IgD-negative memory B cell (primary cell): ENCODE results near the gene RHBDD3. TPM values are rescaled to one million over a fixed set of nuclear protein-coding genes. Genes with fewer than 3 reads are reported as not detected.

Source experiments
- H3K27ac Mint-ChIP-seq, 3 donors: one replicate each; pipeline ENCODE4 v1.8.0; 2020 to 2022; ENCODE audit warnings: mild to moderate bottlenecking in 3 of 3, mixed read lengths in 3 of 3, moderate library complexity in 1 of 3
- H3K27me3 Mint-ChIP-seq: one replicate; pipeline ENCODE4 v1.8.0; 2021; ENCODE audit warnings: mixed read lengths
- H3K36me3 Mint-ChIP-seq: one replicate; pipeline ENCODE4 v1.8.0; 2020; ENCODE audit warnings: mild to moderate bottlenecking, mixed read lengths
- H3K4me1 Mint-ChIP-seq, 3 donors: one replicate each; pipeline ENCODE4 v1.8.0; 2020 to 2022; ENCODE audit warnings: mixed read lengths in 3 of 3, mild to moderate bottlenecking in 1 of 3
- H3K4me3 Mint-ChIP-seq, 4 donors: one replicate each; pipeline ENCODE4 v1.8.0; 2020 to 2022; ENCODE audit warnings: mild to moderate bottlenecking in 4 of 4, mixed read lengths in 4 of 4, moderate library complexity in 3 of 4
- H3K9me3 Mint-ChIP-seq, 3 donors: one replicate each; pipeline ENCODE4 v1.8.0; 2020 to 2021; ENCODE audit warnings: mixed read lengths in 3 of 3, mild to moderate bottlenecking in 1 of 3
- polyA plus RNA-seq: library from polyadenylated mRNA; unstranded; fragments of 300-500 nt; fragmentation: Illumina TruSeq; gene quantifications from one replicate; pipeline ENCODE4 v1.2.3, GENCODE V29; 2021

The RHBDD3 gene
- polyA plus RNA-seq, 1 donor from 2014 or later = 9.7 TPM

- no peaks in the 10 kb centered on the region for H3K9me3 Mint-ChIP-seq
- peaks cover 42% of the 10 kb centered on the region for H3K27me3 Mint-ChIP-seq
- peak overlapping the region in 2 of 4 donors; percentile 23 to 47 for H3K4me3 Mint-ChIP-seq
- peaks cover 11 to 15% (median 12%) of the 10 kb centered on the region in 3 donors for H3K4me1 Mint-ChIP-seq
- H3K27ac Mint-ChIP-seq = peak overlapping the region in 1 of 3 donors; percentile 48
- no peaks in the 10 kb centered on the region for H3K36me3 Mint-ChIP-seq
Measured at GRCh38 chr22:29309332-29310064, 41.7 kb upstream of the RHBDD3 start.

- Mint-ChIP-seq H3K4me1 (peaks cover 5 to 9% (median 8%) of the 10 kb centered on the region in 3 donors), H3K27me3 (peaks cover 41% of the 10 kb centered on the region), H3K9me3 (no peaks in the 10 kb centered on the region), H3K4me3 (peak overlapping the region in 1 of 4 donors; percentile 23), H3K27ac (peak overlapping the region in 1 of 3 donors; percentile 48), H3K36me3 (no peaks in the 10 kb centered on the region)
Measured at GRCh38 chr22:29308791-29309262, 41.0 kb upstream of the RHBDD3 start.

GRCh38 chr22:29308148-29308790, 40.5 kb upstream of the RHBDD3 start:
- no peak overlapping the region for H3K27ac Mint-ChIP-seq
- H3K4me1 Mint-ChIP-seq = peaks cover 4 to 8% (median 6%) of the 10 kb centered on the region in 3 donors

GRCh38 chr22:29307596-29308147, 39.9 kb upstream of the RHBDD3 start:
- peak overlapping the region in 1 of 3 donors; percentile 93 for H3K27ac Mint-ChIP-seq
- peaks cover 31% of the 10 kb centered on the region for H3K27me3 Mint-ChIP-seq
- peaks cover 4 to 8% (median 6%) of the 10 kb centered on the region in 3 donors for H3K4me1 Mint-ChIP-seq
- H3K36me3 Mint-ChIP-seq = no peaks in the 10 kb centered on the region
- H3K9me3 Mint-ChIP-seq = no peaks in the 10 kb centered on the region
- H3K4me3 Mint-ChIP-seq = peak overlapping the region; percentile 74 to 87 (median 86)

More at GRCh38 chr22:29308148-29308790, 40.5 kb upstream of the RHBDD3 start:
- Mint-ChIP-seq H3K4me3 (peak overlapping the region in 2 of 4 donors; percentile 33 to 87), H3K9me3 (no peaks in the 10 kb centered on the region), H3K27me3 (peaks cover 35% of the 10 kb centered on the region), H3K36me3 (no peaks in the 10 kb centered on the region)

- peaks cover 2 to 8% (median 6%) of the 10 kb centered on the region in 3 donors for H3K4me1 Mint-ChIP-seq
- no peaks in the 10 kb centered on the region for H3K9me3 Mint-ChIP-seq
- peaks cover 27% of the 10 kb centered on the region for H3K27me3 Mint-ChIP-seq
- no peaks in the 10 kb centered on the region for H3K36me3 Mint-ChIP-seq
- H3K4me3 Mint-ChIP-seq = peak overlapping the region; percentile 74 to 92 (median 86)
- peak overlapping the region in 1 of 3 donors; percentile 93 for H3K27ac Mint-ChIP-seq
Measured at GRCh38 chr22:29306835-29307595, 39.2 kb upstream of the RHBDD3 start.

- peaks cover 2 to 8% (median 6%) of the 10 kb centered on the region in 3 donors for H3K4me1 Mint-ChIP-seq
- no peaks in the 10 kb centered on the region for H3K36me3 Mint-ChIP-seq
- peak within 1 kb of the TSS; percentile 75 to 92 (median 88) for H3K4me3 Mint-ChIP-seq
- H3K27me3 Mint-ChIP-seq = peaks cover 26% of the 10 kb centered on the region
- no peaks in the 10 kb centered on the region for H3K9me3 Mint-ChIP-seq
- H3K27ac Mint-ChIP-seq = peak within 1 kb of the TSS in 1 of 3 donors; percentile 93
Measured at GRCh38 chr22:29306175-29306834, 38.5 kb upstream of the RHBDD3 start, which contains the start of gene GAS2L1. TSS of gene GAS2L1 (plus strand) at chr22:29306650. CDS start at chr22:29308106, 1,456 bp downstream.

- Mint-ChIP-seq H3K4me1 (peaks cover 4 to 8% (median 4%) of the 10 kb centered on the region in 3 donors), H3K27me3 (peaks cover 21% of the 10 kb centered on the region), H3K36me3 (no peaks in the 10 kb centered on the region), H3K9me3 (no peaks in the 10 kb centered on the region), H3K4me3 (peak overlapping the region in 3 of 4 donors; percentile 75 to 92 (median 88)), H3K27ac (no peak overlapping the region)
Measured at GRCh38 chr22:29305836-29306174, 38.0 kb upstream of the RHBDD3 start.

- Mint-ChIP-seq H3K36me3 (peaks cover 3% of the 10 kb centered on the region), H3K4me3 (peak overlapping the region in 1 of 4 donors; percentile 27), H3K27ac (peak overlapping the region in 1 of 3 donors; percentile 31), H3K27me3 (peaks cover 16% of the 10 kb centered on the region), H3K4me1 (peaks cover 4 to 8% (median 7%) of the 10 kb centered on the region in 3 donors), H3K9me3 (no peaks in the 10 kb centered on the region)
Measured at GRCh38 chr22:29302681-29303465, 35.1 kb upstream of the RHBDD3 start.

- Mint-ChIP-seq H3K27ac (peak overlapping the region in 1 of 3 donors; percentile 31), H3K27me3 (peaks cover 13% of the 10 kb centered on the region), H3K9me3 (no peaks in the 10 kb centered on the region), H3K4me3 (no peak overlapping the region), H3K36me3 (peaks cover 3% of the 10 kb centered on the region), H3K4me1 (peaks cover 3 to 7% (median 5%) of the 10 kb centered on the region in 3 donors)
Measured at GRCh38 chr22:29302402-29302680, 34.6 kb upstream of the RHBDD3 start.

GRCh38 chr22:29301716-29302401, 34.1 kb upstream of the RHBDD3 start:
- H3K27ac Mint-ChIP-seq = no peak overlapping the region
- peaks cover 2 to 7% (median 4%) of the 10 kb centered on the region in 3 donors for H3K4me1 Mint-ChIP-seq
- no peak overlapping the region for H3K4me3 Mint-ChIP-seq
- peaks cover 5% of the 10 kb centered on the region for H3K36me3 Mint-ChIP-seq
- H3K9me3 Mint-ChIP-seq = no peaks in the 10 kb centered on the region
- peaks cover 12% of the 10 kb centered on the region for H3K27me3 Mint-ChIP-seq

- peak overlapping the region in 1 of 3 donors; percentile 14 for H3K27ac Mint-ChIP-seq
- H3K27me3 Mint-ChIP-seq = peaks cover 11% of the 10 kb centered on the region
- H3K9me3 Mint-ChIP-seq = no peaks in the 10 kb centered on the region
- peaks cover 5% of the 10 kb centered on the region for H3K36me3 Mint-ChIP-seq
- no peak overlapping the region for H3K4me3 Mint-ChIP-seq
- H3K4me1 Mint-ChIP-seq = peaks cover 0 to 7% (median 4%) of the 10 kb centered on the region in 3 donors
Measured at GRCh38 chr22:29300807-29301601, 33.2 kb upstream of the RHBDD3 start.

- Mint-ChIP-seq H3K4me1 (peaks cover 0 to 6% (median 4%) of the 10 kb centered on the region in 3 donors), H3K36me3 (peaks cover 5% of the 10 kb centered on the region), H3K27me3 (peaks cover 9% of the 10 kb centered on the region), H3K9me3 (no peaks in the 10 kb centered on the region), H3K27ac (no peak overlapping the region), H3K4me3 (no peak overlapping the region)
Measured at GRCh38 chr22:29300467-29300806, 32.7 kb upstream of the RHBDD3 start.
